Chondrocyte (in vitro differentiated cells): ENCODE results near the gene TMEM45A. TPM values are rescaled to one million over a fixed set of nuclear protein-coding genes. Genes with fewer than 3 reads are reported as not detected.

Experiments
- DNase-seq: peaks from one replicate; pipeline ENCODE4 v3.0.0; 2021; ENCODE audit warnings: mixed read lengths, low spot score
- H3K27ac Mint-ChIP-seq: one replicate; pipeline ENCODE4 v1.8.0; 2021; ENCODE audit warnings: mild to moderate bottlenecking, moderate library complexity, mixed read lengths; ENCODE audit not compliant: unreplicated experiment
- H3K27me3 Mint-ChIP-seq: 2 replicates; pipeline ENCODE4 v1.8.0; 2021; ENCODE audit warnings: low read depth, mixed read lengths
- H3K36me3 Mint-ChIP-seq: 2 replicates; pipeline ENCODE4 v1.8.0; 2021; ENCODE audit warnings: low read depth, mixed read lengths
- H3K4me1 Mint-ChIP-seq: 2 replicates; pipeline ENCODE4 v1.8.0; 2021; ENCODE audit warnings: low read depth, mild to moderate bottlenecking, mixed read lengths
- H3K4me3 Mint-ChIP-seq: one replicate; pipeline ENCODE4 v1.8.0; 2021; ENCODE audit warnings: mild to moderate bottlenecking, moderate library complexity, mixed read lengths; ENCODE audit not compliant: unreplicated experiment
- H3K9me3 Mint-ChIP-seq: 2 replicates; pipeline ENCODE4 v1.8.0; 2021; ENCODE audit warnings: low read depth, mixed read lengths
- total RNA-seq: library from RNA; stranded (reverse); gene quantifications from 3 replicates; pipeline ENCODE4 v1.2.1, GENCODE V29; 2021
- TF ChIP-seq, protein P1 (sequence below): fragments of 200-600 bp; sonication (generic); IDR thresholded peaks from 2 replicates; pipeline ENCODE4 v1.5.0; 2021; ENCODE audit warnings: antibody characterized with exemption, mild to moderate bottlenecking, moderate library complexity

The TMEM45A gene
- total RNA-seq, 1 donor from 2014 or later: 69.1 TPM

DNA sequence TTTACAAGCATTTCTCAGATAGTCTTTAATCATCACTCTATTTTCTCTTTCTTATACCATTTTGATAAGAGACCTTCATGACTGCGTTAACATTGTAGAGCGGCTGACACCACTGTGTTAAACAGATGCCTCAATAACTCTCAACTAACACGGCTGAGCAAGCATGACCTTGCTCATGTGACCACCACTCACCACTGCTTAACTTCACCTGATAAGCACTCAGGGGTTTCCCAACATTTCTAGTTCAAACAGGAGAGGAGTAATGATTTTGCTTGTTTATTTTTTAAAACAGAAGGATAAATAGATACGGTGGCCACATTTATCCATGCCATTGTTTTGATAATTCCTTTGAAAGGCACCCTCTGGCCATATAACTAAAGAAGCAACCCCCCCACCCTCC lies 37.7 kb upstream of the TMEM45A start:
- no peak for DNase-seq
- no peaks in the 10 kb centered on the region for H3K9me3 Mint-ChIP-seq
- no peak overlapping the region for H3K27ac Mint-ChIP-seq
- H3K27me3 Mint-ChIP-seq: no peaks in the 10 kb centered on the region
- peaks cover 2% of the 10 kb centered on the region for H3K36me3 Mint-ChIP-seq
- no peak overlapping the region for H3K4me3 Mint-ChIP-seq
- no peaks in the 10 kb centered on the region for H3K4me1 Mint-ChIP-seq
- TF ChIP-seq, protein P1, sequence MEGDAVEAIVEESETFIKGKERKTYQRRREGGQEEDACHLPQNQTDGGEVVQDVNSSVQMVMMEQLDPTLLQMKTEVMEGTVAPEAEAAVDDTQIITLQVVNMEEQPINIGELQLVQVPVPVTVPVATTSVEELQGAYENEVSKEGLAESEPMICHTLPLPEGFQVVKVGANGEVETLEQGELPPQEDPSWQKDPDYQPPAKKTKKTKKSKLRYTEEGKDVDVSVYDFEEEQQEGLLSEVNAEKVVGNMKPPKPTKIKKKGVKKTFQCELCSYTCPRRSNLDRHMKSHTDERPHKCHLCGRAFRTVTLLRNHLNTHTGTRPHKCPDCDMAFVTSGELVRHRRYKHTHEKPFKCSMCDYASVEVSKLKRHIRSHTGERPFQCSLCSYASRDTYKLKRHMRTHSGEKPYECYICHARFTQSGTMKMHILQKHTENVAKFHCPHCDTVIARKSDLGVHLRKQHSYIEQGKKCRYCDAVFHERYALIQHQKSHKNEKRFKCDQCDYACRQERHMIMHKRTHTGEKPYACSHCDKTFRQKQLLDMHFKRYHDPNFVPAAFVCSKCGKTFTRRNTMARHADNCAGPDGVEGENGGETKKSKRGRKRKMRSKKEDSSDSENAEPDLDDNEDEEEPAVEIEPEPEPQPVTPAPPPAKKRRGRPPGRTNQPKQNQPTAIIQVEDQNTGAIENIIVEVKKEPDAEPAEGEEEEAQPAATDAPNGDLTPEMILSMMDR: no peak

DNA sequence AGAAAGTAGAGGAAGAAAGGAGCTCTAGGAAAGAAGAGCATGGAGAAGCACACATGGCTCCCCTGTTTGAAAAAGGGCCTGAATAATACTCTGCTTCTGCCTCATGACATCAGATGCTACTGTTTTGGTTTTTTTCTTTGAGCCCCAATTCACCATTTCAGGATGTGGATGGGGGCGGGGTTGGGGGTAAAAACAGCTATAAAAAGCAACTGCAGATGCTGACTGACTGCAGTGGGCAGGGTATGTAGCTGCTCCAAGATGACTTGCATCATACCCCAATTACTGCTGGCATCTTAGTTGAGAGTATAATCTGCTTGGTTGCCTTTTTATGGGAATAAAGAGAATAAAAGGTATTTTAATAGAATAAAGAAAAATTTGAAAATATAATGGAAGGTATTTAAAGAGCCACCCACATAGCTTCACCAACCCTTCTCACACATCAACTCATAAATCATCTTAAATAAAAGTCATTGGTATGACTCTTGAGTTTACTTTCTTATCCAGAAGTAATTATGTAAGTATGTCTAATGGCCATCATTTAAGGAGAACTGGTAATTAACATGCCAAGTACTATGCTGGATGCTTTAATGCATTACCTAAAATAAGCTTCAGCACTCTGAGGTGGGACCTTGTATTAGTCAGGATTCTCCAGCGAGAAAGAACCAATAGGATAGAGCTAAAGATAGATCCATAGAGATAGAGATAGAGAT lies 36.4 kb upstream of the TMEM45A start:
- peaks cover 2% of the 10 kb centered on the region for H3K27me3 Mint-ChIP-seq
- TF ChIP-seq, protein P1: no peak
- H3K27ac Mint-ChIP-seq: no peak overlapping the region
- no peak overlapping the region for H3K4me3 Mint-ChIP-seq
- H3K4me1 Mint-ChIP-seq: no peaks in the 10 kb centered on the region
- no peak for DNase-seq
- peaks cover 2% of the 10 kb centered on the region for H3K36me3 Mint-ChIP-seq
- no peaks in the 10 kb centered on the region for H3K9me3 Mint-ChIP-seq

- Mint-ChIP-seq H3K27me3 (peaks cover 6% of the 10 kb centered on the region), H3K9me3 (no peaks in the 10 kb centered on the region), H3K27ac (no peak overlapping the region), H3K36me3 (peaks cover 2% of the 10 kb centered on the region), H3K4me1 (no peaks in the 10 kb centered on the region), H3K4me3 (no peak overlapping the region)
- DNase-seq: no peak
- TF ChIP-seq, protein P1: no peak
These were observed 35.7 kb upstream of the TMEM45A start for GRCh38 chr3:100456745-100457144.

DNA sequence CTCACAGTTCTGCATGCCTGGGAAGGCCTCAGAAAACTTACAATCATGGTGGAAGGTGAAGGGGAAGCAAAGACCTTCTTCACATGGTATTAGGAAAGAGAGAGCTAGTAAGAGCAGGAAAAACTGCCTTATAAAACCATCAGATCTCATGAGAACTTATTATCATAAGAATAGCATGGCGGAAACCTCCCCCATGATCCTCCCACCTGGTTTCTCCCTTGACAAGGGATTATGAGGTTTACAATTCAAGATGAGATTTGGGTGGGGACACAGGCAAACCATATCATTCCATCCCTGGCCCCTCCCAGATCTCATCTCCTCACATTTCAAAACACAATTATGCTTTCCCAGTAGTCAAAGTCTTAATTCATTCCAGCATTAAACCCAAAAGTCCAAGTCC lies 34.6 kb upstream of the TMEM45A start:
- Mint-ChIP-seq H3K27ac (no peak overlapping the region), H3K9me3 (no peaks in the 10 kb centered on the region), H3K4me1 (no peaks in the 10 kb centered on the region), H3K4me3 (no peak overlapping the region), H3K27me3 (peaks cover 6% of the 10 kb centered on the region), H3K36me3 (no peaks in the 10 kb centered on the region)
- no peak for DNase-seq
- TF ChIP-seq, protein P1: no peak

- H3K4me1 Mint-ChIP-seq: peaks cover 3% of the 10 kb centered on the region
These were observed 33.6 kb upstream of the TMEM45A start for GRCh38 chr3:100458814-100459213.

More at GRCh38 chr3:100458814-100459213, 33.6 kb upstream of the TMEM45A start:
- Mint-ChIP-seq H3K4me3 (no peak overlapping the region), H3K9me3 (no peaks in the 10 kb centered on the region), H3K36me3 (no peaks in the 10 kb centered on the region), H3K27me3 (peaks cover 6% of the 10 kb centered on the region), H3K27ac (no peak overlapping the region)
- no peak for DNase-seq
- TF ChIP-seq, protein P1: no peak
